GM19043 (cell line): ENCODE data around the gene AUTS2.
"Not testable (repeated sequence)": the region's sequence is repeated elsewhere in the genome, so short reads cannot be mapped to it uniquely, and the experiment has no call there.

ENCODE experiments used
- ATAC-seq: cut with Tn5 transposase; IDR thresholded peaks from one replicate; pipeline ENCODE4 v1.9.1; 2021; ENCODE audit warnings: low read depth; ENCODE audit not compliant: unreplicated experiment

Gene AUTS2

GRCh38 chr7:70259502-70259901 is 661.2 kb downstream of the AUTS2 start:
- ATAC-seq, result no peak

GRCh38 chr7:70263471-70264255 is 665.4 kb downstream of the AUTS2 start:
- no peak for ATAC-seq

- no peak for ATAC-seq
Observed at GRCh38 chr7:70266186-70266585, 667.9 kb downstream of the AUTS2 start.

- no peak for ATAC-seq
Observed at GRCh38 chr7:70267381-70268120, 669.3 kb downstream of the AUTS2 start.

- ATAC-seq, result no peak
Observed at GRCh38 chr7:70268179-70268578, 669.9 kb downstream of the AUTS2 start.

- ATAC-seq, result no peak
Observed at GRCh38 chr7:70270149-70270548, 671.9 kb downstream of the AUTS2 start.

GRCh38 chr7:70271617-70272081 is 673.4 kb downstream of the AUTS2 start:
- ATAC-seq, result no peak

- ATAC-seq, result not testable (repeated sequence)
Observed at GRCh38 chr7:70275570-70275969, 677.3 kb downstream of the AUTS2 start.

GRCh38 chr7:70285187-70285586 is 686.9 kb downstream of the AUTS2 start:
- ATAC-seq, result no peak

GRCh38 chr7:70285854-70286253 is 687.6 kb downstream of the AUTS2 start:
- ATAC-seq, result no peak

GRCh38 chr7:70288781-70289456 is 690.6 kb downstream of the AUTS2 start:
- ATAC-seq, result no peak

- ATAC-seq, result no peak
Observed at GRCh38 chr7:70292716-70293115, 694.4 kb downstream of the AUTS2 start.

GRCh38 chr7:70294211-70294911 is 696.1 kb downstream of the AUTS2 start:
- ATAC-seq, result no peak

GRCh38 chr7:70298780-70299471 is 700.7 kb downstream of the AUTS2 start:
- ATAC-seq, result no peak

- ATAC-seq, result no peak
Observed at GRCh38 chr7:70299472-70299807, 701.2 kb downstream of the AUTS2 start.

- no peak for ATAC-seq
Observed at GRCh38 chr7:70301673-70302185, 703.5 kb downstream of the AUTS2 start.

GRCh38 chr7:70303309-70303708 is 705.0 kb downstream of the AUTS2 start:
- ATAC-seq, result no peak

- no peak for ATAC-seq
Observed at GRCh38 chr7:70303780-70304179, 705.5 kb downstream of the AUTS2 start.

- no peak for ATAC-seq
Observed at GRCh38 chr7:70306173-70306572, 707.9 kb downstream of the AUTS2 start.

GRCh38 chr7:70307544-70308106 is 709.4 kb downstream of the AUTS2 start:
- ATAC-seq, result no peak
